HG02610 (cell line): Measurements from ENCODE around the gene DBNDD2.

ENCODE experiments used
- ATAC-seq: cut with Tn5 transposase; IDR thresholded peaks from one replicate; pipeline ENCODE4 v1.9.1; 2021; ENCODE audit warnings: mild to moderate bottlenecking, moderate library complexity; ENCODE audit not compliant: unreplicated experiment

Gene DBNDD2

DNA sequence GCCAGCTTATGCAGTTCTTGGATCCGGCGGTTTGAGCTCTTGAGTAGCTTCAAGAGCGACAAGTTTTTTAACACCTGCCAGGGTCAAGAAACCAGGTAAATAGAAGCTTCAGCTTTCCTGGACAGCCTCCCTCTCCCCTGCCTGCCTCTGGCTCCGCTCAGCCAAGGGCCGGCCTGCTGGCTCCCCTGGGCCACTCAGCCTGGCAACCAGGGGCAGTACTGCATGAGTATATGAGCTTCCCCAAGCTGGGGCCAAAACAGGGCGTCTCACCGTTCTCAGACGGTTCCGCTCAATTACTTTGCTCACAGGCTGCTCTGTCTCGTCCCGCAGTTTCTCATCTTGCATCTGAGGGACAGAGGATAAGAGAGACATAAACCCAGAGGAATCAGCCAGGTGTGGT, 30.8 kb upstream of the DBNDD2 start:
- no peak for ATAC-seq

GRCh38 chr20:45378191-45378590, 29.9 kb upstream of the DBNDD2 start, which contains the start of gene TP53TG5:
Gene TP53TG5, minus strand, starts transcription at chr20:45378325. Its CDS starts 89 bp downstream, at chr20:45378236.
- no peak for ATAC-seq

GRCh38 chr20:45387274-45387673, 20.8 kb upstream of the DBNDD2 start:
- ATAC-seq, result no peak

DNA sequence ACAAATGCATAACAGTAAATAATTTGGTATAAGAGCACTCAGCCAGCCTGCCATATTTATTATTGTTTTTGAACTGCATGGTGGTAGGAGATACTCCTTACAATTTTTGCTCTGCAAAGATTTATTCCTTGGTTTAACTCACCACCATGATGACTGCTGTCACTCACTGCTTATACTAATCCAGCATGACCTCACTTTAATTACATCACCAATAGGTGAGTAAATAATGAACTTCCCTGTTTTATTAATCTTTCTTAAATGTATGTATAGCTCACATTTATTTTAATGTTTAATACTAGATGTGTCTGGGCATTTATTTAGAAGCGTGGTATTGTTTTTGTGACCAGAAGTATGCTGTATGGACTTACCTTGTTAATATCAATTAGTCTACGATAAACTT, 17.2 kb upstream of the DBNDD2 start:
- ATAC-seq, result no peak

DNA sequence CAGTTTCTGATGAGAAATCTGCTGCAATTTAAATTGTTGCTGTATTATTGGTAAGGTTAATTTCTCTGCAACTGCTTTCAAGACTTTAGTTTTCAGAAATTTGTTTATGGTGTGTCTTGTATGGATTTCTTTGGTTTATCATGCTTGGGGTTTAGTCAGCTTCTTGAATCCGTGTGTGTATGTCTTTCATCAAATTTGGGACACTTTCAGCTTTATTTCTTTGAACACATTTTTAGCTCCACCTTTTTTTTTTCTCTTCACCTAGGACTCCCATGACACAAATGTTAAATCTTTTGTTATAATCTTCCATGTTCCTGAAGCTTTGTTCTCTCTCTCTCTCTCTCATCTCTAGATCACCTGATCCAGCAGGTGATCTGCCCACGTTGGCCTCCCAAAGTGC, 16.5 kb upstream of the DBNDD2 start:
- ATAC-seq, result no peak

- no peak for ATAC-seq
Observed at GRCh38 chr20:45392733-45393132, 15.4 kb upstream of the DBNDD2 start.

- ATAC-seq, result no peak
Observed at GRCh38 chr20:45394221-45395113, 13.6 kb upstream of the DBNDD2 start.

DNA sequence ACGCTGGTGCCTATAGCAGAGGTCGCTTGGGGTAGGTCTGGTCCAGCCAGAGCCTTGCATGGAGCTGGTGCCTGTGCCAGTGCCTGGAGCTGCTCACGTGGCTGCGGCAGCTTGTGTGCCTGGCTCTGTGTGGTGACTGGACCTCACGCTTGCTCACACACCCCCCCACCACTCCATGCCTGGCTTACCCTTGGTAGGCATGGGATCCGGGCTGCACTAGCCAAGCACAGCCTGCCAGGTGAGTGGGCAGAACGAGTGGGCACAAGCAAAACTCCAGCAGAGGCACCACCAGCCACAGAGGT, 13.0 kb upstream of the DBNDD2 start:
- ATAC-seq, result no peak

DNA sequence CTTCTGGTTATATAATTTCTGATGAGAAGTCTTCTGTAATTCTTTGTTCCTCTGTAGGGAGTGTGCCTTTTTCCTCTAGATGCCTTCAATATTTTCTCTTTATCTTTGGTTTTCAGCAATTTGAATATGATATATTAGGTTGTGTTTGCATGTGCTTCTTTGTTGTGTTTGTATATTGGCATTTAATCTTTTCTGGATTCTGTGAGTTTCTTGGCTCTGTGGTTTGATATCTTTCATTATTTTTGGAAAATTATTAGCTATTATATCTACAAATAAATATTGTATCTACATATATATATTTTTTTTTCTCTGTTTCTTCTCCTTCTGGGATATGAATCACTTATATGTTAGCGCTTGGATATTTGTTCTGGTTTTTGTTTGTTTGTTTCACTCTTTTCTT, 9.1 kb upstream of the DBNDD2 start:
- ATAC-seq, result no peak

- ATAC-seq, result no peak
Observed at GRCh38 chr20:45400346-45401031, 7.6 kb upstream of the DBNDD2 start.

DNA sequence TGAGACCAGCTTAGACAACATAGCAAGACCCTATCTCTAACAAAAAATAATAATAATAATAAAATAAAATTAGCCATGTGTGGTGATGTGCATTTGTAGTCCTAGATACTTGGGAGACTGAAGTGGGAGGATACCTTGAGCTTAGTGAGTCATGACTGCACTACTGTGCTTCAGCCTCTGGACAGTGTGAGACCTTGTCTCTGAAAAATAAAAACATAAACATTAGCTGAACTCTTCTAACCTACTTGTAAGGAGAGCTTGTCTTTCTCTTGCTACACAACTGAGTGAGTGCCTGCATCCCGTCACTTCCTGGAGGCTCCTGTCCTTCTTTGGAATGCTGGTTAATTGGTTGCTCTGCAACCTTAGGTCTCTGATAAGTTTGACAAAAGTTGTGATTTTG, 5.1 kb upstream of the DBNDD2 start:
- no peak for ATAC-seq

GRCh38 chr20:45404438-45404837, 3.7 kb upstream of the DBNDD2 start:
- no peak for ATAC-seq

GRCh38 chr20:45405571-45406259, 2.4 kb upstream of the DBNDD2 start:
- no peak for ATAC-seq

GRCh38 chr20:45406260-45407066, 1.6 kb upstream of the DBNDD2 start:
- ATAC-seq, result no peak

DNA sequence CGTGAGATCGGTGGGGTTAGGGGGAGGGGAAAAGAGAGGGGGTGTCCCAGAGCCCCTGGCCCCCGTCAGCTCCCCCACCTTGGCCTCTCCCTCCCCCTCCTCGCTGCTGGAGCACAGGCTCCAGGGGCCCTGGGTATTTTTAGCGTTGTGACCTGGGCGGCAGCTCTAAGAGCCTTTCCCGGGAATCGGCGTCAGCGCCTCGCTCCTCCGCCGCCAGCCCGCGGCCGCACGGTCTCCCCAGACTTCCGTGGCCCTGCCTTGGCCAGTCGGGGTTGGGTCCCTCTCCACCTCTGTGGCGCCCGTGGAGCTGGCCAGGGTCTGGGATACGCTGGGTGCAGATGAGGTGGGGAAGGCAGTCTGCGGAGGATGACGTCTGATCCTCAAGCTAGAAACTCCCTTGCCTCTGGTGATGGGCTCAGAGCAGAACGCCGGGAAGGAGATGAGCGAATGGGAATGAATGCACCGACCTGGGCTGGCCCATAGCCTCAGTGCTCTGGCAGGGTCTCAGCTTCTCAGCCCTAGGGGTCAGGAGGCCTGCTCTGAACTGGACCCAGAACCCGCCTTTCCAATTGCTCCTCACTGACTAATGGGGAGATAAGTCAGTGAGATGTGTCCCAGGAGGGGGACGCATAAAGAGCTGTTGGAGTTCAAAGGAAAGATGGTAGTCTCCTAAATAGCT, 883 bp upstream of the DBNDD2 start:
- ATAC-seq, result no peak

DNA sequence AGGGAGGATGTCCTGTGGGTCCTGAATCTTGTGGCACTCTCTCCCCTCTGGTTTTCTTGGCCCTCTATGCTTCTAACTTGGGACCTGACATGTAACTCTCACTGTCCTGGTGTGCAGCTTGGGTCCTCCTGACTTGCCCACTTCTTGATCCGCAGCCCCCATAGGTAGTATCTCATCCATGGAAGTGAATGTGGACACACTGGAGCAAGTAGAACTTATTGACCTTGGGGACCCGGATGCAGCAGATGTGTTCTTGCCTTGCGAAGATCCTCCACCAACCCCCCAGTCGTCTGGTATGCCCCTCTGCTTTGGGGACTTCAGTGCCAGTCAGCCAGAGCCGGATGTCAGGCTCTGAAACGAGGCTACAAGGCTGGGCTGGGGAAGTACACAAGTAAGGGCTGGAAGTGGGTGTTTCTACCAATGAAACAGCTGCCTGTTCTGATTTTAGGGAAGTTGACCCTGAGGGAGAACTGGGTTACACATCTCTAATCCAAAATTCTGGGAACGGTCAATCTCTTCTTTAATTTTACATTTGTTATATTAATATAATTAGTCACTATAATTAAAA, 641 bp downstream of the DBNDD2 start:
- ATAC-seq, result no peak

DNA sequence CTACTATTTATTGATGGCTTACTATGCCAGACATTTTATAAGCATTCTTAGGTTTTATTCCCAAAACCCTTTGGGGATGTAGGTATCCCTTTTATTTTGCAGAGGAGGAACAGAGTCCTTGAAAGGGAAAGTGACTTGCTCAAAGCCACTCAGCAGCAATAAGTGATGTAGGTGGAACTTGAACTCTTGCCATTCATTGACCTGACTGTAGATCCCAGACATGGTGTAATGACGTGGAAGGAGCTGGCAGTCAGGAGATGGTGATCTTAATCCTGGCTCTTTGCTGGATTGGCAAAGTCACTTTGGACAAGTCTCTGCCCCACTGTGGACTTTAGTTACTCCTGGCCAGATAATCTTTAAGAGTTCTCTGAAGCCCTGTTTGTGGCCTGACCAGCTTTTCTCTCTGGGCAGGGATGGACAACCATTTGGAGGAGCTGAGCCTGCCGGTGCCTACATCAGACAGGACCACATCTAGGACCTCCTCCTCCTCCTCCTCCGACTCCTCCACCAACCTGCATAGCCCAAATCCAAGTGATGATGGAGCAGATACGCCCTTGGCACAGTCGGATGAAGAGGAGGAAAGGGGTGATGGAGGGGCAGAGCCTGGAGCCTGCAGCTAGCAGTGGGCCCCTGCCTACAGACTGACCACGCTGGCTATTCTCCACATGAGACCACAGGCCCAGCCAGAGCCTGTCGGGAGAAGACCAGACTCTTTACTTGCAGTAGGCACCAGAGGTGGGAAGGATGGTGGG, 1.6 kb downstream of the DBNDD2 start:
- no peak for ATAC-seq

DNA sequence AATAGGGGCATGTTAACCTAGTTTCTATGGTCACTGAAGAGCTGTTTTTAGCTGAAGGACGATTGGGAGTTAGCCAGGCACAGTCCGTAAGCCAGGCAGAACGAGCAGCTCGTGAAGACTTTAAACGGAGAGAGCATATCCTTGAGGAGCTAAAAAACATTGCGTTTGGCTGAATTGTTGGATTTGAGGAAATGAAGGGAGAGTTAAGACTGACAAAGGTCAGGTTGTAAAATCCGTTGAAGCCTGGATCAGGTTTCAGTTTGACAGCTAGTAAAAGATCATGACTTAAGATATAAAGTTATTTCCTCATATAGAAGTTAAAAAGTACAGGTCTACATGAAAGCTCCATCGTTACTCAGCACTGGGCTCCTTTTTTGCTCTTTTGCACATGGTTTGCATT, 2.8 kb downstream of the DBNDD2 start:
- no peak for ATAC-seq

DNA sequence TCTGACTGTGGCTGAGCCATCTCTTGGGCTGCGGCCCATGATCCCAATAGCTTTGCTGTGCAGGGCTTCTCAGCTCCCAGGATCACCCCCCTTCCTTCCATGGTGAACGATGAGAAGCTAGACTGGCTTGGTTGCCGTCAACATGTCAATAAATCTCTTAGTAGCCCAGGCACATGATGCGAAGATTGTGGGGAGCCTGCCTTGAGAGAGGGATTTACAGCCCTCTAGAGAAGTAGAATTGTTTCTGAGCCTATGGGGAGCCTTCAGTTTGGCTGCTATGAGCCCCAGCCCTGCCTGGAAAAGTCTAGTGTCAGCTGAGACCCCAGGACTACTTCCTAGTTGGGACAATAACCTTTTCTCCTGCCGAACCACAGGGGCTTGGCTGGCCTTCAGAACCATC, 4.6 kb downstream of the DBNDD2 start:
- ATAC-seq, result no peak
